K562 treated with DMSO at 1 percent for 24 hours (cell line): ENCODE results near the gene SIX5. TPM values are rescaled to one million over a fixed set of nuclear protein-coding genes. Genes with fewer than 3 reads are reported as not detected.

Experiments
- total RNA-seq: library from RNA; unstranded; fragments of 300-600 nt; gene quantifications from 2 replicates; pipeline ENCODE4 v1.2.3, GENCODE V29; 2022; ENCODE audit warnings: low read depth; ENCODE audit not compliant: insufficient read depth

SIX5 gene
- total RNA-seq = 32.2 and 42.2 TPM in 2 replicates

GRCh38 chr19:45768984-45769782, at the start of gene SIX5:
Gene SIX5 (minus strand): TSS chr19:45769252. CDS start chr19:45768844, 408 bp downstream.

GRCh38 chr19:45814851-45815480, 45.9 kb upstream of the SIX5 start, which contains the start of gene RSPH6A:
Gene RSPH6A (minus strand): TSS chr19:45815308. CDS start chr19:45815176, 132 bp downstream.

DNA sequence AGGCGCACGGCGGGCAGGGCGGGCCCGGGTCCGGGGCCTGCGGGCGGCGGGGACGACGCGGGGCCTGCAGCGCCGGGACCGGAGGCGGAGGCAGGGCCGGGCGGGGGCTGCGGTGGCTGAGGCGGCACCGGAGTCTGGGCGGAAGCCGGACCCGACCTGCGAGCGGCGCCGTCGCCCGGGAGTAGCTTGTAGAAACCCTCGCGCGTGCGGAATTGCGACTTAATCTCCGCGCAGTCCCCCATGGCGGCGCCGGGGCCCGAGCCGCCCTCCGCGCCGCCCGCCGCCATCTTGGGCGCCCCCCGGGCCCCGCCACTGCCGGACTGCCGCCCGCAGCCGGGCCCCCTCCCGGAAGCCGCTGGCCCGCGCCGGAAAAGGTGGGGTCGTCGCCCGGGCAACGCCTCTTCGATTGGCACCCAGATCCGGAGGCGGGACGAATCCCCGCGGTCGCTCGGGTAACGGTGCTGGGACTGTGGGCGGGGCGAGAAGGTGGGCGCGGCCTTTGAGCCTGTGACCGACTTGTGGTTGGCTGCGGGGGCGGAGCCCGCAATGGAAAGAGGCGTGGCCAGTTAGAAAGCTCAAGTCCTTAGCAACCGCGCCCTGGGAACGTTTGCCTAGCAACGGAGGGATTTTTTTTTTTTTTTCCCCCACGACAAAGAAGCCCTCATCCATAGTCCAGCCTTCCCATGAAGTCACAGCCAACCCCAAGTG, 23.6 kb upstream of the SIX5 start, which contains the start of gene DMWD:
Gene DMWD (minus strand): TSS at position 376 of the 708 bp plus-strand sequence. CDS start 89 bp downstream, at position 287.

DNA sequence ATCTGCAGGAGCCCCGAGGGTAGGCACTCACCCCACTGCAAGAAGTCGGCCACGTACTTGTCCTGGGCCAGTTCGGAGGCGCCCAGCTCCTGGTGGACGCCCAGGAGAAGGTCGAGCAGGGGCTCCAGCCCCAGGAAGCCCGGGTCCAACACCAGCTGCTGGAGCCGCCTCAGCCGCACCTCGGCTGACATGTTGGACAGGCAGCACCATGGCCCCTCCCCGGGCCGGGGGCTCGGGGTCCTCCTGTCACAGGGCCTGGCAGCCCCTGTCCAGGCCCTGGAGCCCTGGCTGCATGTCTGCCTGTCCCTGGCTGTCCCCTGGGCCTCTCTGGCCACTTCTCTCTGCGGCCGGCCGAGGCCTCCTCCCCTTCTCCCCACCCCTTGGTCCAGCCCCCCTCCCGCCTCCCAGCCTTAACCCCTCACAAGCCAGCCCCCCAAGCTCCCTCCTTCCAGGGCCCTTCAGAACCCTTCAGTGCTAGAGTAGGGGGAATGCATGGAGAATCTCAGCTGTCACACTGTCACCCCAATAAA, 13.2 kb upstream of the SIX5 start, which contains the start of gene DMPK:
Gene DMPK (minus strand): TSS at position 329 of the 530 bp plus-strand sequence. CDS start 138 bp downstream, at position 191.

DNA sequence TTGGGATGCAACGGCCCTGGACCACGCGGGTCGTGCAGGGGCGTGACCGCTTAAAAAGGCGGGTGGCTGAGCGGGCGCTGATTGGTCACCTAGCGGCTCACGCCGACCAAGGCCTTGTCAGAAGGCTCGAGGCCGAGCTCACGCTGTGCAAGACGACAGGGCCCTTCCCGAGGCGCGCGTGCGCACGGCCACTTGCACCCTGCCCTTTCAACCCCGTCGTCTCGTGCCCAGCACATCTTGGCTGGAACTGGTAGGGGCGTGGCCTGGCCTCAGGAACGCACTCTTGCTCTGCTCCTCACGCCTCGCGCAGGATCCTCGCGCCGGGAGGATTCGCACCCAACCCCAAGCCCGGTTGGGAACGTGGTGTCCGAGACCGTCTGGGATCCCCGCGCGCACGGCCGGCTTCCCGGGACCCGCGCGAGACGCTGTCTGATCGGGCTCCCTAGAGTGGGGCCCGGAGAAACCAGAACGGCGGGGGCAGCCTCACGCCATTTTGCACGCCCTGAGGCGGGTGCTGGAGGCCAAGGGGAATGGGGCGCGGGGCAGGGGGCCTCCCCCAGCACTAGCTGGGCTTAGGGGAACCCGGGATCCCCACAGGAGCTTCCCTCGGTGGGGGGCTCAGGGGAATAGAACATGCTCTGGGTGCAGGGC, 35.8 kb downstream of the SIX5 start, which contains the start of gene MEIOSIN:
Gene MEIOSIN (plus strand): TSS at position 280 of the 651 bp plus-strand sequence. CDS start 1,938 bp downstream, outside the sequence.

GRCh38 chr19:45730368-45731288, 38.4 kb downstream of the SIX5 start, which contains the start of gene FBXO46:
Gene FBXO46 (minus strand): TSS chr19:45730896. CDS start chr19:45713495, 17,401 bp downstream.

Other genes with a start within 250 kb of the SIX5 start
- 13.6 and 13.7 TPM in 2 replicates for gene OPA3, start 184.4 kb downstream of the SIX5 start, total RNA-seq
- gene GPR4, start 167.0 kb downstream of the SIX5 start, total RNA-seq = 0.08 TPM in 1 of 2 replicates, not detected in the other
- gene EML2, start 129.9 kb downstream of the SIX5 start, total RNA-seq = 68.5 and 79.4 TPM in 2 replicates
- gene GIPR, start 101.0 kb downstream of the SIX5 start, total RNA-seq = 13.7 and 13.8 TPM in 2 replicates
- 780 and 822 TPM in 2 replicates for gene SNRPD2, start 77.3 kb downstream of the SIX5 start, total RNA-seq
- gene QPCTL, start 76.6 kb downstream of the SIX5 start, total RNA-seq = 23.3 and 25.2 TPM in 2 replicates
- 23.2 and 27.5 TPM in 2 replicates for gene FBXO46, start 38.4 kb downstream of the SIX5 start, total RNA-seq
- 1.7 and 2.8 TPM in 2 replicates for gene MEIOSIN, start 35.8 kb downstream of the SIX5 start, total RNA-seq
- gene DMPK, start 13.2 kb upstream of the SIX5 start, total RNA-seq = 66.7 and 71.9 TPM in 2 replicates
- gene DMWD, start 23.6 kb upstream of the SIX5 start, total RNA-seq = 48.1 and 53.1 TPM in 2 replicates
- 0.36 TPM in 1 of 2 replicates, not detected in the other for gene RSPH6A, start 46.1 kb upstream of the SIX5 start, total RNA-seq
- 87.3 and 96.3 TPM in 2 replicates for gene SYMPK, start 93.9 kb upstream of the SIX5 start, total RNA-seq
- 9.5 TPM in 2 replicates for gene FOXA3, start 95.1 kb upstream of the SIX5 start, total RNA-seq
- 80.4 and 83.3 TPM in 2 replicates for gene IRF2BP1, start 116.9 kb upstream of the SIX5 start, total RNA-seq
- gene MYPOP, start 133.4 kb upstream of the SIX5 start, total RNA-seq = 11.8 and 15.2 TPM in 2 replicates
- not detected in 2 replicates for gene NANOS2, start 145.5 kb upstream of the SIX5 start, total RNA-seq
- gene NOVA2, start 204.6 kb upstream of the SIX5 start, total RNA-seq = 0.05 TPM in 1 of 2 replicates, not detected in the other
- gene CCDC61, start 226.2 kb upstream of the SIX5 start, total RNA-seq = 12.7 and 12.8 TPM in 2 replicates